NOMO-1 treated with dmso at 0.1 percent for 144 hours (cell line): Measurements from ENCODE around the gene ZFPM1.

Experiments
- DNase-seq: peaks from one replicate; lab custom pipeline; 2025; ENCODE audit not compliant: unreplicated experiment; lab: John Stamatoyannopoulos, UW

Gene ZFPM1

GRCh38 chr16:88536971-88537751, 84.1 kb downstream of the ZFPM1 start:
- DNase-seq = no peak

DNA sequence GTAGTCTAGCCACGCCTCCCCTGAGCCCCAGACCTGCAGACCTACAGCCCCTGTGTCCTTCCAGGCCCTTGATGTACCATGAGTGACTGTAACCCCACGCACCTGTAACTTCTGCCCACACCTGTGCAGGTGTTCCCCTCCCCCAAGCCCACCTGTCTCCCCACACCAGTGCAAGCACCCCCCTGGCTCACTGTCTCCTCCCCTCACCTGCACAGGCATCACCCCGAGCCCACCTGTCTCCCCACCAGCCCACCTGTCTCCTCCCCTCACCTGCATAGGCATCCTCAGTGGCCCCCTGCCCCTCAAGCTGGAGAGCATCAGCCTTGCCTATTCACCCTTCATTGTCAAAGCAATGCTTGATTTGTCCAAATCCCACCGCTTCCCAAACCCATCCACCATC, 84.8 kb downstream of the ZFPM1 start:
- DNase-seq = no peak

- no peak for DNase-seq
Measured at GRCh38 chr16:88538366-88539060, 85.4 kb downstream of the ZFPM1 start.

GRCh38 chr16:88539261-88539651, 86.2 kb downstream of the ZFPM1 start:
- DNase-seq = no peak

DNA sequence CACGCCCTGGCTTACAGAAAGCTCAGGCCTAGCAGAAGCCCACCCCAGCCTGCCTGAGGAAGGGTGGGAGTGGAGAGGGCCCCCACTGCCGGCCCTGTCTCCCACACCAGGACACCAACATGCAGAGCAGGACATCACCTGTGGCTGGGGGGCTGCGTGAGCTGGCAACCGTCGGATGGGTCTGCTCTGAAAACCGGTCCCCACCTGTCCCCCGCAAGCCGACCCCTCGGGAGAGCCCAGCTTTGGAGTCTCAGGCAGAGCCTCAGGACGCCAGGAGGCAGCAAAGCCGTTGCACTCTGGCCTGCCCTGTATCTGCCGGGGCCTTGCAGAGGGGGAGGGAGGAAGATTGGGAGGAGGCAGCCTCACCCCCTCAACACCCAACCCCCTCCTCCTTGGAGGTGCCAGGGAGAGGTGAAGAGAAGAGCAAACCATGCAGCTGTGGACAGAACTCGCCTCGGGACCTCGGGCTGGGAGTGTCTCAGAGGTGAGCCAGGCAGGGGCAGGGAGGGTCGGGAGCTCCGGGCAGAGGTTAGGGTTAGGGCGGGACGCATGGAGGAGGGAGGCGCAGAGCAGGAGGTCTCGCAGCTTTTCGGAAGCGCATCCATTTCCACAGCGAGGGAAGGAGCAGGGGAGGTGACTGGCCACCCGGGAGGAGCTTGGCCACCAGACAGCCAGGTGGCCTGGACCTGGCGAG, 86.7 kb downstream of the ZFPM1 start:
- no peak for DNase-seq

DNA sequence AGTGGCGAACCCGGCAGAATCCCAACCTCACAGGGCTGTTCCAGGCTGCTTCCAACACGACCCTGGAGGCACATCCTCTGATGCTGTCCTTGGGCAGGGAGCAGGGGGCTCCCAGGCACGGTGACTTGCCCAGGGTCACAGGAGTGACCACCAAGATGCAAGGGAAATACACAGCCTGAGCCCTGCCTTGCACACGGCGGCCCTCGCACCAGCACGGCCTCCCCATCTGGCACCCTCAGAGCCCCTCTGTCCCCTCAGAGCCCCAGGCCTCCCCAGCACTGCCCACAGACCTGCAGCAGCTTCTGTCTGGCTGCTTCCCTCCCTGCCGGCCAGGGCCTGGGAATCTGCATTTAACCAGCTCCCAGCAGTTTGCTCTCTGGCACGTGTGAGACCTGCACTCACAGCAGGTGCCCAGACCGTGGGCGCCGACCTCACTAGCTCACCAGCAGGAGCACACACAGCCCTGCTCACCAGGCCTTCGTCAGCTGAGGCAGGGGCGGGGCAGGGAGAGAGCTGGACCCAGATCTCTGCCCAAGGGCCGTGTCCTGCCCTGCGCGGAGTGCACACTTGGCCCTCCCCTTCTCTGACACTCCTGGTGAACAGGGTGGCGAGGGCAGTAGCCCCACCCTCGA, 87.4 kb downstream of the ZFPM1 start:
- DNase-seq = no peak

- no peak for DNase-seq
Measured at GRCh38 chr16:88541831-88542616, 88.9 kb downstream of the ZFPM1 start.

- DNase-seq = no peak
Measured at GRCh38 chr16:88543230-88543813, 90.2 kb downstream of the ZFPM1 start.

GRCh38 chr16:88545781-88546180, 92.7 kb downstream of the ZFPM1 start:
- no peak for DNase-seq

DNA sequence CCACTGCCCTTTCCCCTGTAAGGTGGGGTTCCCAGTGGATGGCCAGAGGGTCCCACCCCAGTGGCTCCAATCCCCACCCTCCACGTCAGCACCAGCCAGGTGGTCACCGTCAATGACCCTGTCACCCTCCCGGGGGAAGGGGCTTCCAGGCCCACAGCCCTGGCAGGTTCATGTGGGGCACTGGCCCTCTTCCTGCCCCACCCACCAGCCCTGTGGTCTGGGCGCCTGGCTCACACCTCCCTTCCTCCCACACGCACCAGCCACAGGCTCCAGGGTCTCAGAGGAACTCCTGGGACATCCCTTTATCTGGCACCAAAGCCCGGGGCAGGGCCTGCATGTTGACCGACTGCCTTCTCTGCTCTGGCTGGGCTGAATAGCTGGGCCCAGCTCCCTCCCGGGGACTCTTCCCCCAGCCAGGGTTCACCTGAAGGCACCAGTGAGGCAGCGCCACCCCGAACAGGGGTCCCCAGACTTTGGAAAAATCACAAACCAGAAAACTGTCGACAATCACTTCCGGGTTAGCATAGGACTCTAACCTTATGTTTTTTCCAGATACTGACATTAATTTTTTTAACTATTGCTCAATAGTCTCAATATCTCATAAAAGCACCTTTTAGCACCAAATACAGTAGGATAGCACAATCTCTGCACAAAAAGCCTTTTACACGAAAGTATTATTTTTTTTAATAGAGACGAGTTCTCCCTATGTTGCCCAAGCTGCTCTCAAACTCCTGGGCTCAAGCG, 95.2 kb downstream of the ZFPM1 start:
- no peak for DNase-seq

DNA sequence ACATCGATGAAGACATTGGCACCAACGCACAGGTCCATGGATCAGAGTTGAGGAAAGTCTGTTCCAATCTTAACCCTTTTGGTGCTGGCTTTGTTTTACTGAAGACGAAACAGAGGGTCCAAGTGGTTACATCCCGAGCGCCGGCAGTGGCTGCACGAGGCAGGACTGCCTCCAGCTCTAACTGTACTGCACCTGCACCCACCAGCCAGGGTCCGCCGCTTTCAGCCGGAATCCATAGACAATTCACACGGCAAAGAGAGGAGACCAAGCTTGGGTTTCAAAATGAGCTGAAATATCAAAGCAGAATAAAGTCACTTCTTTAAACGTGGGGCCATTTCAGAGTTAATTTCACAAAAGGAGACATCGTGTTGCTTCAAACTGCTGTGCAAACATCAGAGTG, 95.9 kb downstream of the ZFPM1 start:
- DNase-seq = no peak

DNA sequence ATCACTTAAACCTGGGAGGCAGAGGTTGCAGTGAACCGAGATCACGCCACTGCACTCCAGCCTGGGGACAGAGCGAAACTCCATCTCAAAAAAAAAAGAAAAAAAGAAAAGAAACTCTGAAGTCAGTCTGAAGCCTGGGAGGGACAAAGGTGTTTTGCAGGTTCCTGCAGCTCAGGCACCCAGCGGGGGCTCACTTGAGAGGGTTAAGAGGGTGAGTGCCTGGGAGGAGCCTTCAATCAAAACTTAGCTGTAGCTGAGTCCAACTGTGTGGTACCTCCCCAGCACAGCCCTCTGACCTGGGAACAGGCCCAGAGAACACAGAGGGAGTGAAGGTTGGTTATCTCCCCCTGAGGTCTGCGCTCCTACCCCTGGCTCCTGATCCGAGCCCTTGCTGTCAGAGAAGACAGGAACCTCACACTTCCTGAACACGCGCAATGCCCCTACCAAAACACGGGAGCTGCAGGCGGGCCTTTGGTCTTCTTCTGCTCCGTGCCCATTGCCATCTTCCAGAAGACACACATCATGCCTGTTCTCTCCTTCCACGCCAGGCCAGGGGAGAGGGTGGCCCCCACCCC, 96.7 kb downstream of the ZFPM1 start:
- DNase-seq = no peak

DNA sequence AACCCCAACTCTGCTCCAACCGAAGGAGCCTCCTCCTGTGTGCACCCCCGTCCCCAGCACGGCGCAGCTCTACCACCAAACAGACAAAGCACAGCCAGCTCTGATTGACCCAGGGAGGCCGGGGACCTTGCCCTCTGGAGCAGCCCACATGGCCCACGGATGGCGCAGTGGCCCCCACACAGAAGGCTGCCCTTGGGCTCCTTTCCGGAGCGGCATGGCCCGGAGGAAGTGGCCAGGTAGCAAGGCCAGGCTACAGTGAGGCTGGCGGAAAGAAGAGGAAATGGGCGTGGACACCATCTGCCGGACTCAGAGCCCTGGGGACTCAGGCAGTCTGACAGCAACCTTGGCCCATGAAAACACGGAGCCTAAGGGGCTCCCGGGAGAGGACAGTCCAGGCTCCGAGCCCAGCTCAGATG, 97.2 kb downstream of the ZFPM1 start:
- no peak for DNase-seq

- DNase-seq = no peak
Measured at GRCh38 chr16:88552166-88552565, 99.1 kb downstream of the ZFPM1 start.

DNA sequence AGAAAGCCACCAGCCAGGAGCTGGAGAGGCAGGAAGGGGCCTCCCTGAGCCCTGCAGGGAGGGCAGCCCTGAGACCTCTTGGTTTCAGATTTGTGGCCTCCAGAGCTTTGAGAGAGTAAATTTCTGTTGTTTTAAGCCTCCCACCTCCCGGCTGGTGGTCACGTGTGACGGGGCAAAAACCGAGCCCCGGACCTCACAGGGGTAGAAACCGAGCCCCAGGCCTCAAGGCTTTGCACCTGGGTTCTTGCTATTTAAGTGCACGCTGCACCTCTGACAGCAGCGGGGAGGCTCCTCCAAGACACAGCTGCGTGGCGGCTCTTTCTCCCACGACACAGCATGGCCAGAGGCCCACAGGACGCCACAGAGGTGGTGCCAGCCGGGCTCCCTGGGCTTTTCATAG, 99.7 kb downstream of the ZFPM1 start:
- no peak for DNase-seq

GRCh38 chr16:88553739-88554138, 100.7 kb downstream of the ZFPM1 start:
- DNase-seq = no peak

DNA sequence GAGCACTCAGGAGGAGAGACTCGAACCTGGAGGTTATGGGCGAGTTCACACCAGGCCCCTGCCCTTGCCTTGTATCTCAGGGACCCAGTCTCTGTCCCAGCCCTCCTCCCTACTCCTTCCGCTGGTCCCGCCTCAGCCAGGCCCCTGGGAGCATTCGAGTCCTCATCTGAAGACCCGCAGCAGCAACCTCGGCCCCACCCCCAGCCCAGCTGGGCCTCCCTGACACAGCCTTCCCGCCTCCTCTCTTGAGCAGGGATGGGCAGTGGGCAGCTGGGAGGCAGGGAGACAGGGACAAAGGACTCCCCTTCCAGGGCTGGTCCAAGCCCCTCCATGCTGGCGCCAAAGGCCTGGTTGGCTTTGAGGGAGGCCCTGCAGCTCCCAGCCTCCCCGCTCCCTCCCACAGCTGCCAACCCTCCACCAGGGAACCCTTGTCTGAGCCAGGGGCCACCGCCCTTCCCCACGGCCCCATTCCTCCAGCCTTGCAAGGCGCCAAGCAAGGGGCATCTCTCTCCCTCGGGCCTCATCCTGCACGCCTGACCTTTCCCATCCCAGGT, 101.7 kb downstream of the ZFPM1 start:
- DNase-seq = no peak

GRCh38 chr16:88556294-88556988, 103.4 kb downstream of the ZFPM1 start:
- no peak for DNase-seq
